IPS DF 19.7 (cell line): ENCODE measurements around the gene PRR19.

ENCODE experiments used
- DNase-seq: peaks from one replicate; pipeline ENCODE4 v3.0.0-alpha.2; 2013; ENCODE audit warnings: low read depth, low spot score

Gene PRR19

DNA sequence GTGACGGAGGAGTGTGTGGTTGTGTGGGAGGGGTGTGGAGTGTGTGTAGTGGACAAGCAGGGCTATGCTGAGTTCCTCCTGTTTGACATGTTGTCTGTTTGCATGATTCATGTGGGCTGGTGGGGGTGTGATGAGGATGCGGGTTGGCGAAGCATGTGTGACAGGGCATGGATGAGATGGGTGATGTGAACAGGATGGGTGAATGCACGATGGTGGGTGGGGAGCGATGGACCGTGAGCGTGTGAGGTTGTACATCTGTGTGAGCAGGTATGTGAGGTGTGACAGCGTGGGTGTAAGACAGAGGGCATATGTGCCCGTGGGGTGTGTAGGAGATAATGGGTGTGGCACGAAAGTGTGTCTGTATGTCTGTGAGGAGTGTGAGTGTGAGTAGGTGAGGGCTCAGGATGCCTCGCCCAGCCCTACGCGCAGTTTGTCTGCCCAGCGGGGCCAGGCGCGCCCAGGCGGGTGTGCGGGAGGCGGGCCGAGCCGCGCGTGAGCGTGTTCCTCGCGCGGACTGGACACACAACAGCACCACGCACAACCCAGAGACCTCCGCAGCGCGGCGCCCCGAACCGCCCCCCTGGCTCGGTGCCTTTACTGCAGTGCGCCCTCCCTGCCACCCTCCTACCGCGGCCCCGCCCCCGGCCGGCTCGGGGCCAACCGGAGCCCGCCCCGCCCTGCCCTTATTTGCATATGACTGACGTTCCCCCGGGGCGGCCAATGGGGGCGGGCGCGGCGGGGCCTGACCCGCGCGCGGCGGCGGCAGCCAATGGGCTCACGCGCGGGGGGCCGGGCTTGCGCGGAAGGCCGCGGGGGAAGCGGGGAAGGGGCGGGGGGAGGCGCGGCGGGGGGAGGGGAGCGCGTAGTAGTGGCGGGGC is 18.5 kb upstream of the PRR19 start:
- no peak for DNase-seq

DNA sequence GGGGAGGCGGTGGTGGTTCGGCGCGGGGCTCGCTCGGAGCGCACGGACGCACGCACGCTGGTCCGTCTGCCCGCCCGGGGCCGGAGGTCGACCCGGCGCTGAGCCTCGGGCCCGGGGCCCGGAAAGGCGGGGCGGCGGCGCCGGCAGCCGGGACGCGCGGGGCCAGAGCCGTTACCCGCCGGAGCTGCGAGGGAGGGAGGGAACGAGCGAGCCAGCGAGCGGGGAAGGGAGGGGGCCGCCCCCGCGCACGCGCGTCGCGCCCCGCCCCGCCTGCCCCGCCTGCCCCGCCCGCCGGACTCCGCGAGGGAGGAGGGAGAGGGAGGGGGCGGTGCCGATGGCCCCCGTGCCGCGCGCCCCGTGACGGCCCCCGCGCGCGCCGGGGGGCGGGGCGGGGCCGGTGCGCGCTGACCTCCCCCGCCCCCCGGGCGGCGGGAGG is 17.8 kb upstream of the PRR19 start:
- DNase-seq = no peak

DNA sequence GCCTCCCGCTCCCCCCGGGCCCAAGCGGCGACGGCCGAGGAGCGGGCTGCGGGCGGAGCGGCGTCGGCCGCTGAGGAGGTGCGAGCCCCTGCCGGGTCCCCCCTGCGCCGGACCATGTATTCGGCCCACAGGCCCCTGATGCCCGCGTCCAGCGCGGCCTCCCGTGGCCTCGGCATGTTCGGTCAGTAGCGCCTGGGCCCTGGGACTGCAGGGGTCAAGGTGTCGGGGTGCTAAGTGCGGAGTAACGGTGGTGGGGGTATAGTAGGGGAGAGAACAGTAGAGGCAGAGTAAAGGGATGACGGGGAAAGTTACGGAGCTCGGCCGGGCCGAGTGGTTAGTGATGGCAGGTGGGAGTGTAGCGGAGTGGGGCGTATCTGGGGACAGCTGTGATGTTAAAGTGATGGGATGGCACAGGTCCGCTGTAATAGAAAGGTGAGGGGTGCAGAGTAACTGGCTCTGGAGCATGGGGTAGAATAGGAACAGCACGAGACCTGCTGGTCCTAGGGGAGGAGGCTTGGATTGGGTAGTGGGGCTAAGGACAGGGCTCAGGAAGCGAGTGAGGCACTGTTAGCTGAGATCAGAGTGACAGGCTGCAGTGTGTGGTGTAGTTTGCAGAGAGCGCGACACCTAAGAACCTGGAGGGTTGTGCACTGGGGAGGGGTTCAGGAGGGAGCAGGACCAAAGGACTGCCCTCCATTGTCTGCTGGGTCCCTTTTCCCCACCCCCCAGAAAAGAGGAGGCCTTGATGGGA is 17.2 kb upstream of the PRR19 start:
- no peak for DNase-seq

DNA sequence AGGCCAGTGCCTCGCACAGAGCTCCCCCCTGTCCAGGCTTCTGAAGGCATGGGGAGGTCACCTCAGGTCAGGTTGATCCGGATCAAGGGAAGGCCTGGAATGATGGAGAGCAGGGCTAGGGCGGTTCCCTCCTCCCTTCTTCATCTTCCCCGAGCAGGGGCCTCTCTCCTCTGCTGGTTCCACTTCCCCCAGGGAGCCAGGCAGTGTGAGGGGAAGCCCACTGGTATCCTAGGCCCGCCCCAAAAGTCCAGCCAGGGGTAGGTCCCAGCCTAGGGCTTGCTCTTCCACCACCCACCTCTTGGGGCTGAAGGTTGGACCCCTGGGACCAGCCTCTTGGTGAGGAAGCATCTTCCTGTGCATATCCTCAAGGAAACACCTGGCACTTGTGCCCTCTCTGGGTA is 16.4 kb upstream of the PRR19 start:
- DNase-seq = no peak

DNA sequence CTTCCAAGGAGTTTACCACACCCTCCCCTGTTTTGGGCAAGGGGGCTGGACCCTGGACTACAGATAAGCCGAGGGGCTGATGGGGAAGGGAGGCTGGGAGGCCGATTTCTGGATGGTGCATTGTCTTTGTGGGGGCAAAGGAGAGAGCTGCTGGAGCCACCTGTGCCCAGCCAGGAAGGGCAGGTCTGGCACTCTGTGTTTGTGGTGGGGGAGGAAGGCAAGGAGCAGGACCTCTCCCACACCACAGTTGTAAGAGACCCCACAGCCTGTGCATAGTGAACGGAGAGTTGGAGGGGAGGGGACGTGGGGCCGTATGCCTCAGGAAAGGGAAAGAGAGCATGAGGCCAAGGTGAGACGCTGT is 16.0 kb upstream of the PRR19 start:
- no peak for DNase-seq

DNA sequence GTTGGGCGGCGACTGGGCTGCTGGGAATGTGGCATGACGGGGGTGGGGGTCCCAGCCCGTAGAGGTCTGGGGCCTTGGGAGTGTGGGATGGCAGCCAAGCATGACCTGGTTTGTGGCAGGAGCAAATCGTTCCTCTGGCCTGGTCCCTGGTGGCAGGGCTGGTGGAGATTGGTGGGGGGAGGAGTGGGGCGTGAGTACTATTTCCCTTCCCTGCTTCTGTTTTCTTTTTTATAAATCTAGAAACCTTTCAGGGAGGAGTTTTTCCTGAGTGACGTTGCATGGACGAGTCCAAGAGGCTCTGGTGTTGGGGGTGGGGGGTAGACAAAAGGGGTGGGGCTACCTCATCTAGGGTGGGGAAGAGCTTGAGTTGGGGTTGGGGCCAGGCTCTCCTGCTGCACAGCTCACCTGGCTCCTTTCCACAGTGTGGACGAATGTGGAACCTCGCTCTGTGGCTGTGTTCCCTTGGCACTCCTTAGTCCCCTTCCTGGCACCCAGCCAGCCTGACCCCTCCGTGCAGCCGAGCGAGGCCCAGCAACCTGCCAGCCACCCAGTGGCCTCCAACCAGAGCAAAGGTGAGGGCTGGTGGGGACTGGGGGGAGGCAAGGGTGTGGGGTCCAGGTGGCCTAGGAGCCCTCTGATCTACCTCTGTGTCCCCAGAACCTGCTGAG is 15.4 kb upstream of the PRR19 start:
- no peak for DNase-seq

DNA sequence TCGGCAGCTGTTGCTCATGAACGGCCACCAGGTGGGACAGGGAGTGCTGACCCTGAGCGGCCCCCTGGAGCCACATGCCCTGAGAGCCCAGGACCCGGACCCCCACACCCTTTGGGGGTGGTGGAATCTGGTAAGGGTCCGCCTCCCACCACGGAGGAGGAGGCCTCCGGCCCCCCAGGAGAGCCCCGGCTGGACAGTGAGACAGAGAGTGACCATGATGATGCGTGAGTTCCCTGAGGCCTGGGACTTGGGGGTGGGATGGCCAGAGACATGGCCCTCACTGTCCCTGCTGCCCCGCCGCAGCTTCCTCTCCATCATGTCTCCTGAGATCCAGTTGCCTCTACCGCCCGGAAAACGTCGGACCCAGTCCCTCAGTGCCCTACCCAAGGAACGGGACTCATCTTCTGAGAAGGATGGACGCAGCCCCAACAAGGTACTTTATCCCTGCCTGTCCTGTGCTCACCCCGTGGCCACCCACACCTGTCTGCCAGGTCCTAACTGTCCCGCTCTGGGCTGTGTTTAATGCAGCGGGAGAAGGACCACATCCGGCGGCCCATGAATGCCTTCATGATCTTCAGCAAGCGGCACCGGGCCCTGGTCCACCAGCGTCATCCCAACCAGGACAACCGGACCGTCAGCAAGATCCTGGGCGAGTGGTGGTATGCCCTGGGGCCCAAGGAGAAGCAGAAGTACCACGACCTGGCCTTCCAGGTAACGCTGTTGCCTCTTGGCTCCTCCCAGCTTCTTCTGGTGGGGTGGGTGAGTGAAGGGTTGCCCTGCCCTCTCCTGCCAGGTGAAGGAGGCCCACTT is 14.7 kb upstream of the PRR19 start:
- DNase-seq = no peak

DNA sequence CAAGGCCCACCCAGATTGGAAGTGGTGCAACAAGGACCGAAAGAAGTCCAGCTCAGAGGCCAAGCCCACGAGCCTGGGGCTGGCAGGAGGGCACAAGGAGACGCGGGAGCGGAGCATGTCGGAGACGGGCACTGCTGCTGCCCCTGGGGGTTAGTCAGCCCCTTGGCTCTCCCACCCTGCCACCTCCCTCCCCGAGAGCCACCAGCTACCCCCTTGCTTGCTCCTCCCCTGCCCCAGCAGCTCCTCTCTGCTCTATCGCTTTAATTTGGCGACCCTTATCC is 14.2 kb upstream of the PRR19 start:
- no peak for DNase-seq

DNA sequence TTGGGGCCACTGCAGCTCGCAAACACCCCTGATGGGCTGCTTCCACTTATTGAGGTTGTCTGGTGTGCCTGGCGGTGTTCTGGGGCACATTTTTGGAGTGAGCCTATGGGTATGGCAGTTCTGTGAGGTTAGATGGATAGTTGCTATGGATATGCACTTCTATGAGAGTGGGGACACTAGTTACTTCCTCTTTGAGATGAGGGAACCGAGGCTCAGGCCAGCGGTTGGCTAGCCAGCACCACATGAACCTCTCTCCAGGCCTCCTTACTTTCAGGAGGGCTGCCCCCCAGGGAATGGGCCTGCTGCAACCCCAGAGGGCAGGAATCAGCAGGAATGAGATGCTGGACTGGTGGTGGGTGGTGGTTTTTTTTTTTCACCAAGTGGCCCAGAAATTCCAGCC is 13.5 kb upstream of the PRR19 start:
- DNase-seq = no peak

DNA sequence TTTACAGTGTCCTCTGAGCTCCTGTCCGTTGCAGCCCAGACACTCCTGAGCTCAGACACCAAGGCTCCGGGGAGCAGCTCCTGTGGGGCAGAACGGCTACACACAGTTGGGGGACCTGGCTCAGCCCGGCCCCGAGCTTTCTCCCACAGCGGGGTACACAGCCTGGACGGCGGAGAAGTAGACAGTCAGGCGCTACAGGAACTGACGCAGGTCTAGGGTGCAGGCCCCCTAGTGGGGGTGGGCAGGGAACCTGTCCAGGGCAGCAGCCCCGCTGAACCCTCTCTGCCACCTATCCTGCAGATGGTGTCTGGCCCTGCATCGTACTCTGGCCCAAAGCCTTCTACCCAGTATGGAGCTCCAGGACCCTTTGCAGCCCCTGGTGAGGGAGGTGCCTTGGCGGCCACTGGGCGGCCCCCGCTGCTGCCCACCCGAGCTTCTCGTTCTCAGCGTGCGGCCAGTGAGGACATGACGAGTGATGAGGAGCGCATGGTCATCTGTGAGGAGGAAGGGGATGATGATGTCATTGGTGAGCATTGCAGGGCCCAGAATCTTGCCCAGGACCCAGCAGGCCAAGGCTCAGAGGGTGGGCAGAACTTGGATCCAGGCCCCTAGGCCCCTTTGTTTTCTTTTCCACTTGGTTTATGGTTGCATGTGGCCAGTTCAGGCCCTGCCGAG is 12.9 kb upstream of the PRR19 start:
- no peak for DNase-seq

DNA sequence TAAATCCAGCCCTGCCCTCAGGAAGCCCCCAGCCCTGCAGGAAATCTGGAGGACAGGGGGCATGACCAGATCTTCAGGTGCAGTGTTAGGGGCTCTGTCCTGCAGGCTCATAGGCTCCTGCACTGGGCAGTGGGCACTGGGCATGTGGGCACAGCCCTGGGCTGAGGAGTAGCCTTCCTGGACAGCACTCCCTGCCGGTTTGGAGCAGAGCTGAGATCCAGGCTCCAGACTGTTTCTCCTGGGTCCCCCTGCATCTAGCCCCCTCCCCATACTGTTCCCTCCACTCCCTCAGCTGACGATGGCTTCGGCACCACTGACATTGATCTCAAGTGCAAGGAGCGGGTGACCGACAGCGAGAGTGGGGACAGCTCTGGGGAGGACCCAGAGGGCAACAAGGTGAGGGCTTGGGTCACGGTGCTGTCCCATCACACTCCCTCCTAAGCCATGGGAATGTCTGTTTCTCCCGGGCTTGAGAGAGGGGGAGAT is 12.3 kb upstream of the PRR19 start:
- DNase-seq = no peak

DNA sequence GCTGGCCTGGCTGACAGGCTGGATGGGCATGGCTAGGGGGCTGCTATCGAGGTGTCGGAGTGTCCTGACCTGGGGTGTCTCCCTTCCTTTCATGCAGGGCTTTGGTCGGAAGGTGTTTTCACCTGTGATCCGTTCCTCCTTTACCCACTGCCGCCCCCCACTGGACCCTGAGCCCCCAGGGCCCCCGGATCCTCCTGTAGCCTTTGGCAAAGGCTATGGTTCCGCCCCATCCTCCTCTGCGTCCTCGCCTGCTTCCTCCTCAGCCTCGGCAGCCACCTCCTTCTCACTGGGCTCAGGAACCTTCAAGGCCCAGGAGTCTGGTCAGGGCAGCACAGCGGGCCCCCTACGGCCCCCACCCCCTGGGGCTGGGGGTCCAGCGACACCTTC is 11.8 kb upstream of the PRR19 start:
- DNase-seq = no peak

DNA sequence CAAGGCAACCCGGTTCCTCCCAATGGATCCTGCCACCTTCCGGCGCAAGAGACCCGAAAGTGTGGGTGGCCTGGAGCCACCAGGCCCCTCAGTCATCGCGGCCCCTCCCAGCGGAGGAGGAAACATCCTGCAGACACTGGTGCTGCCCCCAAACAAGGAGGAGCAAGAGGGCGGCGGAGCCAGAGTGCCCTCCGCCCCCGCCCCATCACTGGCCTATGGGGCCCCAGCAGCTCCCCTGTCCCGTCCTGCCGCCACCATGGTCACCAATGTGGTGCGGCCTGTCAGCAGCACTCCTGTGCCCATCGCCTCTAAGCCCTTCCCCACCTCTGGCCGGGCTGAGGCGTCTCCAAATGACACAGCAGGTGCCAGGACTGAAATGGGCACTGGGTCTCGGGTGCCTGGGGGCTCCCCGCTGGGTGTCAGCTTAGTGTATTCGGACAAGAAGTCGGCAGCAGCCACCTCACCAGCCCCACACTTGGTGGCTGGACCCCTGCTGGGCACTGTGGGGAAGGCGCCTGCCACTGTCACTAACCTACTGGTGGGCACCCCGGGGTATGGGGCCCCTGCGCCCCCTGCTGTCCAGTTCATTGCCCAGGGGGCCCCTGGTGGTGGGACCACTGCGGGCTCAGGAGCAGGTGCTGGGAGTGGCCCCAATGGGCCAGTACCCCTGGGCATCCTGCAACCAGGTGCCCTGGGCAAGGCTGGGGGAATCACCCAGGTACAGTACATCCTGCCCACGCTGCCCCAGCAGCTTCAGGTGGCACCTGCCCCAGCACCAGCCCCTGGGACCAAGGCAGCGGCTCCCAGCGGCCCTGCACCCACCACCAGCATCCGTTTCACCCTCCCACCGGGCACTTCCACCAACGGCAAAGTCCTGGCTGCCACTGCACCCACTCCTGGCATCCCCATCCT is 11.2 kb upstream of the PRR19 start:
- no peak for DNase-seq

DNA sequence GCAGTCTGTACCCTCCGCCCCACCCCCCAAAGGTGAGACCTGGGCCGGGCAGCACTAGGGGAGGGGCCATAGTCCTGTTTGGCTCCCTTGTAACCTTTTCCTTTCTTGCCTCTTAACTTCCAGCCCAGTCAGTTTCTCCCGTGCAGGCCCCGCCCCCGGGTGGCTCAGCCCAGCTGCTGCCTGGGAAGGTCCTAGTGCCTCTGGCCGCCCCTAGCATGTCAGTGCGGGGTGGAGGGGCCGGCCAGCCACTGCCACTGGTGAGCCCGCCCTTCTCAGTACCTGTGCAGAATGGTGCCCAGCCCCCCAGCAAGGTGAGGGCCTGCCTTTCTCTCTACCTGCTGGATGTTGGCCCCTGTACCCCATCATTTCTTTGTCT is 10.5 kb upstream of the PRR19 start:
- no peak for DNase-seq

DNA sequence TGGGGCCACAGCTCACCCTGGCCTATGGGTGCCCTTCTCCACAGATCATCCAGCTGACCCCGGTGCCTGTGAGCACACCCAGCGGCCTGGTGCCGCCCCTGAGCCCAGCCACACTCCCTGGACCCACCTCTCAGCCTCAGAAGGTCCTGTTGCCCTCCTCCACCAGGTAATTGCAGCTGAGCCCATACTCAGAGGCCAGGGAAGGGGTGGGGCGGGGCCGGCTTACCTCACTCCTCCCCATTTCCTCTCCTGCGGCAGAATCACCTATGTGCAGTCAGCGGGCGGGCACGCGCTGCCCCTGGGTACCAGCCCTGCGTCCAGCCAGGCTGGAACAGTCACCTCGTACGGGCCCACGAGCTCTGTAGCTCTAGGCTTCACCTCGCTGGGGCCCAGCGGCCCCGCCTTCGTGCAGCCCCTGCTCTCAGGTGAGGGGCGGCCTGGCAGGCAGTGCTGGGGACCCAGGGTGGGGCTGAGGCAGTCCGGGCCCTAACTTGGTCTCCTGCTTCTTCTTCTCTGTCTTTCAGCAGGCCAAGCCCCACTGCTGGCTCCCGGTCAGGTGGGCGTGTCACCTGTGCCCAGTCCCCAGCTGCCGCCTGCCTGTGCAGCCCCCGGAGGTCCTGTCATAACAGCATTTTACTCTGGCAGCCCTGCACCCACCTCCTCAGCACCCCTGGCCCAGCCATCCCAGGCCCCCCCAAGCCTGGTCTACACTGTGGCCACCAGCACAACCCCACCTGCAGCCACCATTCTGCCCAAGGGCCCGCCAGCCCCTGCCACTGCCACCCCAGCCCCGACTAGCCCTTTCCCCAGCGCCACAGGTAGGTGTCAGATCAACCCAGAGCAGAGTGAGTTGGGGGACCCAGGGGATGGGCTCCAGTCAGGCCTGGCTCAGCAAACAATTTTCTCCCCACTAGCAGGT is 9.6 kb upstream of the PRR19 start:
- DNase-seq = no peak

DNA sequence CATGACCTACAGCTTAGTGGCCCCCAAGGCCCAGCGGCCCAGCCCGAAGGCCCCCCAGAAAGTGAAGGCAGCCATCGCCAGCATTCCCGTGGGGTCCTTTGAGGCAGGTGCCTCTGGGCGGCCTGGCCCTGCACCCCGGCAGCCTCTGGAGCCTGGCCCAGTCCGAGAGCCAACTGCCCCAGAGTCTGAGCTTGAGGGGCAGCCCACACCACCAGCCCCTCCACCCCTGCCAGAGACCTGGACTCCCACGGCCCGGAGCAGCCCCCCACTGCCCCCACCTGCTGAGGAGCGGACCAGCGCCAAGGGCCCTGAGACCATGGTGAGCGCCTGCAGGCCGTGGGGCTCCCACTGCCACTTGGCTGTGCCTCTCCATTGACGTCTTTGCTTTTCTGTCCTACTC is 9.0 kb upstream of the PRR19 start:
- DNase-seq = no peak

DNA sequence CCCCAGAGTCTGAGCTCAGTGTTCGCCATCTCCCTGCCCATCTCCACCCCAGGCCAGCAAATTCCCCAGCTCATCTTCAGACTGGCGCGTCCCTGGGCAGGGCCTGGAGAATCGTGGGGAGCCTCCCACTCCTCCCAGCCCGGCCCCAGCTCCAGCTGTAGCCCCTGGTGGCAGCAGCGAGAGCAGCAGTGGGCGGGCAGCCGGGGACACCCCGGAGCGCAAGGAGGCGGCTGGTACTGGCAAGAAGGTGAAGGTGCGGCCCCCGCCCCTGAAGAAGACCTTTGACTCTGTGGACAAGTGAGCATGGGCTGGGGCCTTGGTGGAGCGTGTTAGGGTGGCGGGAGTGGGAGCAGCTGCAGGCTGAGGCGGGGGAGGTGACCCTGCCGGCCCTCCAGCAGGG is 8.4 kb upstream of the PRR19 start:
- no peak for DNase-seq

DNA sequence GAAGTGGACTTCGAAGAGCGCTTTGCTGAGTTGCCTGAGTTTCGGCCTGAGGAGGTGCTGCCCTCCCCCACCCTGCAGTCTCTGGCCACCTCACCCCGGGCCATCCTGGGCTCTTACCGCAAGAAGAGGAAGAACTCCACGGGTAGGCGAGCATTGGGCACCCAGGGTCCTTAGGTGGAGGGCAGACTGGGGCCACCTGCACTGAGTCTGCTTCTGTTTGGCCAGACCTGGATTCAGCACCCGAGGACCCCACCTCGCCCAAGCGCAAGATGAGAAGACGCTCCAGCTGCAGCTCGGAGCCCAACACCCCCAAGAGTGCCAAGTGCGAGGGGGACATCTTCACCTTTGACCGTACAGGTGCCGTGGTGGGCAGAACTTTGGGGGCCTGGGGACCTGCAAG is 8.0 kb upstream of the PRR19 start:
- no peak for DNase-seq

DNA sequence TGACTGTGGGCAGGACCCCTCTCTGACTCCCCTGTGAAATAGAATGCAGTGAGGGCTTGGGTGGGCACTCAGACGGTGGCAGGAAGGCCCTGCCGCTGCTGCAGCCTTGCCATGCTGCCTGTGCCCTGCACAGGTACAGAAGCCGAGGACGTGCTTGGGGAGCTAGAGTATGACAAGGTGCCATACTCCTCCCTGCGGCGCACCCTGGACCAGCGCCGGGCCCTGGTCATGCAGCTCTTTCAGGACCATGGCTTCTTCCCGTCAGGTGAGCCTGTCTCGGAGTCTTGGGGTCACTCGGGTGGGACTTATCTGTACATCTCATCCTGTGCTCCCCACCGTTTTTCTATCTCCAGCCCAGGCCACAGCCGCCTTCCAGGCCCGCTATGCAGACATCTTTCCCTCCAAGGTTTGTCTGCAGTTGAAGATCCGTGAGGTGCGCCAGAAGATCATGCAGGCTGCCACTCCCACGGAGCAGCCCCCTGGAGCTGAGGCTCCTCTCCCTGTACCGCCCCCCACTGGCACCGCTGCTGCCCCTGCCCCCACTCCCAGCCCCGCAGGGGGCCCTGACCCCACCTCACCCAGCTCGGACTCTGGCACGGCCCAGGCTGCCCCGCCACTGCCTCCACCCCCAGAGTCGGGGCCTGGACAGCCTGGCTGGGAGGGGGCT is 7.3 kb upstream of the PRR19 start:
- no peak for DNase-seq
